Vagina (tissue), 2 donors: Measurements from ENCODE around the gene TNFRSF19. TPM values are rescaled to one million over a fixed set of nuclear protein-coding genes. Genes with fewer than 3 reads are reported as not detected.

Experiments
- DNase-seq, 2 donors: peaks; one replicate each; pipeline ENCODE4 v3.0.0-alpha.2; 2017; ENCODE audit errors: extremely low spot score in 2 of 2
- H3K27ac ChIP-seq: fragments of 200-600 bp; sonication (generic); one replicate; pipeline ENCODE4 v1.5.1; 2019
- H3K27me3 ChIP-seq: fragments of 200-600 bp; sonication (generic); one replicate; pipeline ENCODE4 v1.5.1; 2019
- H3K36me3 ChIP-seq, 2 donors: fragments of 200-600 bp; sonication (generic); one replicate each; pipeline ENCODE4 v1.5.1; 2017 to 2019
- H3K4me1 ChIP-seq: fragments of 200-600 bp; sonication (generic); one replicate; pipeline ENCODE4 v1.5.1; 2019
- H3K4me3 ChIP-seq, 2 donors: fragments of 200-600 bp; sonication (generic); 1 replicate in 1 of 2; 2 replicates in 1 of 2; pipeline ENCODE4 v1.5.1; 2016 to 2019
- H3K9me3 ChIP-seq: fragments of 200-600 bp; sonication (generic); one replicate; pipeline ENCODE4 v1.5.1; 2019
- CTCF ChIP-seq, 3 experiments: fragments of 450-650 bp in 2 of 3; fragments of 200-600 bp in 1 of 3; sonication (generic) in 1 of 3; IDR thresholded peaks; one replicate each; pipeline ENCODE4 v1.5.1; 2017 to 2019; ENCODE audit warnings: antibody characterized with exemption in 3 of 3, mild to moderate bottlenecking in 2 of 3, moderate library complexity in 2 of 3
- POLR2A ChIP-seq, 2 donors: fragments of 450-650 bp; IDR thresholded peaks; one replicate each; pipeline ENCODE4 v1.6.1; 2017; ENCODE audit warnings: antibody characterized with exemption in 2 of 2, mild to moderate bottlenecking in 2 of 2, moderate library complexity in 2 of 2
- POLR2AphosphoS5 ChIP-seq, 2 donors: sonication (generic); formaldehyde crosslinking; IDR thresholded peaks; one replicate each; pipeline ENCODE4 v1.9.0; 2017; ENCODE audit warnings: antibody characterized with exemption in 2 of 2, mild to moderate bottlenecking in 2 of 2, low read depth in 1 of 2; ENCODE audit not compliant: insufficient read depth in 1 of 2
- intact Hi-C: fragments of 100-400 bp; cut with DNase I; formaldehyde crosslinking; loops from one replicate; pipeline ENCODE4 v1.15.1; 2023
- total RNA-seq: library from RNA; depleted of rRNA; stranded (reverse); fragments of >200 nt; gene quantifications from one replicate; pipeline ENCODE4 v1.2.3, GENCODE V29; 2016

Gene TNFRSF19
- total RNA-seq, 1 donor from 2014 or later = 10.3 TPM

GRCh38 chr13:23552171-23552570 is 18.0 kb upstream of the TNFRSF19 start:
- DNase-seq = no peak
- Histone ChIP-seq H3K36me3 (no peaks in the 10 kb centered on the region), H3K27me3 (no peaks in the 10 kb centered on the region), H3K4me1 (peaks cover 4% of the 10 kb centered on the region), H3K4me3 (no peak overlapping the region), H3K9me3 (no peaks in the 10 kb centered on the region), H3K27ac (no peak overlapping the region)
- intact Hi-C loops = no loop called here
- no peak for TF ChIP-seq CTCF (IDR thresholded peaks at IDR 0.05)

DNA sequence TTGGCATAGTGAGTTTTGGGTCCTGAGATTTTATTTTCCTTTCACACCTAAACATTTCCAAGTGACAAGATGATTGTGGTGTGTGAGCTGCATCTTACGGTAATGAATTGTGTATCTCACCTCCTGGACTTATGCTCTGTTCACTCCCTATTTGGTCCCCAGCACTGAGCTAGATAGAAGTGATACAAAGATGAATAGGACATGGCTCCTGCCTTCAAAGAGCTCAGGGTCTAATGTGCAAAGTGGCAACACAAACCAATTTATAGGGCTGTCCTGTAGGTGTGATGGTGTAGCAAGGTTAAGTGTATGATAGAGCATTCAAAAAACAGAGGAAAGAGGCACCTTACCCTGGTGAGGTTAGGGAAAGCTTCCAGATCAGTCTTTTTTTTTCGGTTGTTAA is 17.6 kb upstream of the TNFRSF19 start:
- H3K27me3 ChIP-seq = no peaks in the 10 kb centered on the region
- H3K9me3 ChIP-seq = no peaks in the 10 kb centered on the region
- intact Hi-C loops = no loop called here
- no peak overlapping the region for H3K27ac ChIP-seq
- DNase-seq = no peak
- H3K36me3 ChIP-seq = no peaks in the 10 kb centered on the region
- TF ChIP-seq POLR2AphosphoS5 (IDR thresholded peaks at IDR 0.05; ENCODE audit: insufficient read depth in 1 of 2, low read depth in 1 of 2) (no peak), POLR2A (IDR thresholded peaks at IDR 0.05) (no peak), CTCF (IDR thresholded peaks at IDR 0.05) (no peak)
- H3K4me1 ChIP-seq = peaks cover 2% of the 10 kb centered on the region
- H3K4me3 ChIP-seq = no peak overlapping the region

- Histone ChIP-seq H3K27ac (no peak overlapping the region), H3K4me1 (peaks cover 5% of the 10 kb centered on the region), H3K4me3 (no peak overlapping the region), H3K27me3 (no peaks in the 10 kb centered on the region), H3K36me3 (no peaks in the 10 kb centered on the region), H3K9me3 (no peaks in the 10 kb centered on the region)
- peak in 1 of 2 donors; percentile 42 for TF ChIP-seq POLR2AphosphoS5 (IDR thresholded peaks at IDR 0.05; ENCODE audit: insufficient read depth in 1 of 2, low read depth in 1 of 2)
- TF ChIP-seq POLR2A (IDR thresholded peaks at IDR 0.05) = no peak
- TF ChIP-seq CTCF (IDR thresholded peaks at IDR 0.05) = no peak
- intact Hi-C loops = no loop called here
- DNase-seq = no peak
Observed at GRCh38 chr13:23554000-23554399, 16.2 kb upstream of the TNFRSF19 start.

GRCh38 chr13:23557043-23557442 is 13.2 kb upstream of the TNFRSF19 start:
- no peak overlapping the region for H3K27ac ChIP-seq
- peaks cover 11% of the 10 kb centered on the region for H3K4me1 ChIP-seq
- H3K9me3 ChIP-seq = no peaks in the 10 kb centered on the region
- TF ChIP-seq POLR2A (IDR thresholded peaks at IDR 0.05) (no peak), POLR2AphosphoS5 (IDR thresholded peaks at IDR 0.05; ENCODE audit: insufficient read depth in 1 of 2, low read depth in 1 of 2) (no peak), CTCF (IDR thresholded peaks at IDR 0.05) (no peak)
- no peak overlapping the region for H3K4me3 ChIP-seq
- no peak for DNase-seq
- no peaks in the 10 kb centered on the region for H3K36me3 ChIP-seq
- intact Hi-C loops = no loop called here
- no peaks in the 10 kb centered on the region for H3K27me3 ChIP-seq

DNA sequence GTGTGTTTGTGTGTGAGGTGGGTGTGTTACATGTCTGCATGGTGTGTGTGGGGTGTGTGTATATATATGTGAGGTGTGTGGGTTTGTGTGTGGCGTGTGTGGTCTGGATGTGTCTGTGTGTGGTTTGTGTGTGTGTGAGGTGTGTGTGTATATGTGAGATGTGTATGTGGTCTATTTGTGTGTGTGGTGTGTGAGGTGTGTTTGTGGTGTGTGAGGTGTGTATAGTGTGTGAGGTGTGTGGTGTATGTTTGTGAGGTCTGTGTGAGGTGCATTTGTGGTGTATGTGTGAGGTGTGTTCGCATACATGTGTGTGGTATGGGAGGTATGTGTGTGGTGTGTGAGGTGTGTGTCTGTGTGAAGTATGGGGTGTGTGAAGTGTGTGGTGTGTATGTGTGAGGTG is 12.5 kb upstream of the TNFRSF19 start:
- Histone ChIP-seq H3K27me3 (no peaks in the 10 kb centered on the region), H3K36me3 (no peaks in the 10 kb centered on the region), H3K9me3 (no peaks in the 10 kb centered on the region), H3K4me3 (no peak overlapping the region), H3K4me1 (peaks cover 11% of the 10 kb centered on the region), H3K27ac (no peak overlapping the region)
- no peak for DNase-seq
- intact Hi-C loops = no loop called here
- TF ChIP-seq CTCF (IDR thresholded peaks at IDR 0.05) (no peak), POLR2AphosphoS5 (IDR thresholded peaks at IDR 0.05; ENCODE audit: insufficient read depth in 1 of 2, low read depth in 1 of 2) (no peak), POLR2A (IDR thresholded peaks at IDR 0.05) (no peak)
